ENCODE data around the gene KCNJ6. TPM values are rescaled to one million over a fixed set of nuclear protein-coding genes. Genes with fewer than 3 reads are reported as not detected.

KCNJ6 gene
- total RNA-seq, 2 donors from 2014 or later = 0.33 TPM; not detected in 1

GRCh38 chr21:37940691-37941090, 24.4 kb upstream of the KCNJ6 start:
- Histone ChIP-seq H3K4me1 (ENCODE audit: control insufficient read depth, insufficient read depth, low read length) (no peaks in the 10 kb centered on the region), H3K27me3 (ENCODE audit: control insufficient read depth, insufficient read depth, low read length, poor library complexity, severe bottlenecking) (no peaks in the 10 kb centered on the region), H3K9ac (ENCODE audit: extremely low read depth, low read length, poor library complexity, severe bottlenecking) (no peak overlapping the region), H3K27ac (ENCODE audit: low read depth, low read length) (no peak overlapping the region), H3K4me3 (ENCODE audit: low read length) (no peak overlapping the region), H3K9me3 (ENCODE audit: control insufficient read depth, low read length) (no peaks in the 10 kb centered on the region), H3K36me3 (ENCODE audit: control insufficient read depth, insufficient read depth, low read length) (no peaks in the 10 kb centered on the region)
- Mint-ChIP-seq H3K27ac (no peak overlapping the region), H3K4me1 (peaks cover 3% of the 10 kb centered on the region), H3K27me3 (ENCODE audit: insufficient read depth) (no peaks in the 10 kb centered on the region), H3K4me3 (no peak overlapping the region), H3K36me3 (ENCODE audit: low read depth) (no peaks in the 10 kb centered on the region), H3K9me3 (no peaks in the 10 kb centered on the region)
- no peak for DNase-seq
- 73 to 82% methylated on average over 1 to 2 of the region's 2 CpGs for WGBS, 2 experiments (ENCODE audit: insufficient coverage in 1 of 2, insufficient read length in 1 of 2)
- TF ChIP-seq CTCF (conservative IDR thresholded peaks at IDR 0.05) = no peak

GRCh38 chr21:37939838-37940237, 23.6 kb upstream of the KCNJ6 start:
- TF ChIP-seq CTCF (conservative IDR thresholded peaks at IDR 0.05) = no peak
- no peaks in the 10 kb centered on the region for H3K36me3 Mint-ChIP-seq (ENCODE audit: low read depth)
- 90% methylated on average over 3 of the region's 4 CpGs; no CpG with 5 or more reads in 1 of the 2 experiments for whole genome bisulfite sequencing, 2 experiments (ENCODE audit: insufficient coverage in 1 of 2, insufficient read length in 1 of 2)

GRCh38 chr21:37939251-37939650, 23.0 kb upstream of the KCNJ6 start:
- Mint-ChIP-seq H3K36me3 (ENCODE audit: low read depth) (no peaks in the 10 kb centered on the region), H3K9me3 (no peaks in the 10 kb centered on the region), H3K4me3 (no peak overlapping the region), H3K27ac (no peak overlapping the region), H3K27me3 (ENCODE audit: insufficient read depth) (no peaks in the 10 kb centered on the region), H3K4me1 (peaks cover 3% of the 10 kb centered on the region)
- H3K36me3 ChIP-seq (ENCODE audit: control insufficient read depth, insufficient read depth, low read length) = no peaks in the 10 kb centered on the region
- no peak for DNase-seq
- 90 to 100% methylated on average over 2 to 4 of the region's 4 CpGs for WGBS, 2 experiments (ENCODE audit: insufficient coverage in 1 of 2, insufficient read length in 1 of 2)
- H3K4me3 ChIP-seq (ENCODE audit: low read length) = no peak overlapping the region
- no peaks in the 10 kb centered on the region for H3K27me3 ChIP-seq (ENCODE audit: control insufficient read depth, insufficient read depth, low read length, poor library complexity, severe bottlenecking)
- H3K4me1 ChIP-seq (ENCODE audit: control insufficient read depth, insufficient read depth, low read length) = no peaks in the 10 kb centered on the region
- no peak overlapping the region for H3K27ac ChIP-seq (ENCODE audit: low read depth, low read length)
- H3K9me3 ChIP-seq (ENCODE audit: control insufficient read depth, low read length) = no peaks in the 10 kb centered on the region
- TF ChIP-seq CTCF (conservative IDR thresholded peaks at IDR 0.05) = no peak
- no peak overlapping the region for H3K9ac ChIP-seq (ENCODE audit: extremely low read depth, low read length, poor library complexity, severe bottlenecking)

More at GRCh38 chr21:37939838-37940237, 23.6 kb upstream of the KCNJ6 start:
- H3K36me3 ChIP-seq (ENCODE audit: control insufficient read depth, insufficient read depth, low read length) = no peaks in the 10 kb centered on the region
- H3K9me3 ChIP-seq (ENCODE audit: control insufficient read depth, low read length) = no peaks in the 10 kb centered on the region
- no peak overlapping the region for H3K4me3 ChIP-seq (ENCODE audit: low read length)
- no peak overlapping the region for H3K9ac ChIP-seq (ENCODE audit: extremely low read depth, low read length, poor library complexity, severe bottlenecking)
- H3K27ac ChIP-seq (ENCODE audit: low read depth, low read length) = no peak overlapping the region
- Mint-ChIP-seq H3K4me3 (no peak overlapping the region), H3K4me1 (peaks cover 3% of the 10 kb centered on the region), H3K27me3 (ENCODE audit: insufficient read depth) (no peaks in the 10 kb centered on the region), H3K27ac (no peak overlapping the region), H3K9me3 (no peaks in the 10 kb centered on the region)
- no peak for DNase-seq
- H3K27me3 ChIP-seq (ENCODE audit: control insufficient read depth, insufficient read depth, low read length, poor library complexity, severe bottlenecking) = no peaks in the 10 kb centered on the region
- H3K4me1 ChIP-seq (ENCODE audit: control insufficient read depth, insufficient read depth, low read length) = no peaks in the 10 kb centered on the region
